ENCODE measurements around the gene PAPSS2. TPM values are rescaled to one million over a fixed set of nuclear protein-coding genes. Genes with fewer than 3 reads are reported as not detected.

The PAPSS2 gene
- total RNA-seq, 1 donor from 2014 or later = 125 TPM

- DNase-seq (ENCODE audit: low spot score) = no peak
Observed at GRCh38 chr10:87669752-87670151, 10.1 kb downstream of the PAPSS2 start.

GRCh38 chr10:87670586-87670985, 10.9 kb downstream of the PAPSS2 start:
- DNase-seq (ENCODE audit: low spot score) = no peak

GRCh38 chr10:87671139-87671815, 11.6 kb downstream of the PAPSS2 start:
- no peak for DNase-seq (ENCODE audit: low spot score)

- no peak for DNase-seq (ENCODE audit: low spot score)
Observed at GRCh38 chr10:87672551-87672950, 12.9 kb downstream of the PAPSS2 start.

GRCh38 chr10:87674943-87675342, 15.3 kb downstream of the PAPSS2 start:
- DNase-seq (ENCODE audit: low spot score) = no peak

GRCh38 chr10:87675396-87676376, 16.0 kb downstream of the PAPSS2 start:
- no peak for DNase-seq (ENCODE audit: low spot score)

GRCh38 chr10:87677595-87677994, 17.9 kb downstream of the PAPSS2 start:
- no peak for DNase-seq (ENCODE audit: low spot score)

GRCh38 chr10:87678302-87678701, 18.6 kb downstream of the PAPSS2 start:
- no peak for DNase-seq (ENCODE audit: low spot score)

GRCh38 chr10:87683356-87683755, 23.7 kb downstream of the PAPSS2 start:
- no peak for DNase-seq (ENCODE audit: low spot score)

- DNase-seq (ENCODE audit: low spot score) = no peak
Observed at GRCh38 chr10:87684001-87684638, 24.4 kb downstream of the PAPSS2 start.

GRCh38 chr10:87685832-87686574, 26.3 kb downstream of the PAPSS2 start:
- DNase-seq (ENCODE audit: low spot score) = no peak

GRCh38 chr10:87691506-87692070, 31.9 kb downstream of the PAPSS2 start:
- DNase-seq (ENCODE audit: low spot score) = no peak

GRCh38 chr10:87692956-87693484, 33.3 kb downstream of the PAPSS2 start:
- no peak for DNase-seq (ENCODE audit: low spot score)

- DNase-seq (ENCODE audit: low spot score) = no peak
Observed at GRCh38 chr10:87694011-87694794, 34.5 kb downstream of the PAPSS2 start.

GRCh38 chr10:87695074-87695473, 35.4 kb downstream of the PAPSS2 start:
- no peak for DNase-seq (ENCODE audit: low spot score)

GRCh38 chr10:87696922-87697745, 37.5 kb downstream of the PAPSS2 start:
- no peak for DNase-seq (ENCODE audit: low spot score)

GRCh38 chr10:87700031-87700796, 40.5 kb downstream of the PAPSS2 start:
- DNase-seq (ENCODE audit: low spot score) = no peak

All from mesenteric fat pad (tissue), 1 donor.